PC-3 (cell line): ENCODE measurements around the gene ANKRD40CL. TPM values are rescaled to one million over a fixed set of nuclear protein-coding genes. Genes with fewer than 3 reads are reported as not detected.

Source experiments
- ATAC-seq: fragments of 200-7000 bp; cut with Tn5 transposase; 2 replicates; pipeline ENCODE4 v1.9.1; 2020; ENCODE audit warnings: mild to moderate bottlenecking, moderate library complexity
- BruUV-seq: library from RNA; stranded (reverse); fragments of 400-500 nt; replicated peaks from 2 replicates; lab custom pipeline; 2021; lab: Mats Ljungman, UMichigan
- CTCF ChIA-PET: fragments of 300-600 bp; sonication (Branson Sonifier 250); formaldehyde crosslinking; loops from one replicate; lab custom pipeline; 2022; ENCODE audit warnings: antibody characterized with exemption; lab: Charles Lee
- POLR2A ChIA-PET: fragments of 300-600 bp; sonication (Branson Sonifier 250); formaldehyde crosslinking; loops from one replicate; lab custom pipeline; 2022; ENCODE audit warnings: antibody characterized with exemption; ENCODE audit not compliant: unreplicated experiment; lab: Charles Lee
- DNase-seq: peaks from one replicate; pipeline ENCODE4 v3.0.0-alpha.2; 2015
- H2AFZ ChIP-seq: fragments of 300-600 bp; sonication (generic); 2 replicates; pipeline ENCODE4 v1.6.0; 2016; ENCODE audit warnings: antibody characterized with exemption, low read length
- H3F3A ChIP-seq: fragments of 300-600 bp; sonication (generic); one replicate; pipeline ENCODE4 v1.6.0; 2017; ENCODE audit warnings: antibody characterized with exemption, low read length, control low read depth, mild to moderate bottlenecking; ENCODE audit not compliant: unreplicated experiment
- H3K27ac ChIP-seq: fragments of 300-600 bp; sonication (generic); 2 replicates; pipeline ENCODE4 v1.5.1; 2016; ENCODE audit warnings: mild to moderate bottlenecking, low read length
- H3K27me3 ChIP-seq: fragments of 300-600 bp; sonication (generic); 2 replicates; pipeline ENCODE4 v1.6.1; 2016; ENCODE audit warnings: low read length, mixed read lengths
- H3K36me3 ChIP-seq: fragments of 300-600 bp; sonication (generic); 2 replicates; pipeline ENCODE4 v1.6.1; 2016; ENCODE audit warnings: low read depth, mixed run types, low read length, mixed read lengths
- H3K4me1 ChIP-seq: fragments of 300-600 bp; sonication (generic); 2 replicates; pipeline ENCODE4 v1.5.1; 2016; ENCODE audit warnings: low read length; ENCODE audit not compliant: insufficient read depth
- H3K4me2 ChIP-seq: fragments of 300-600 bp; sonication (generic); 2 replicates; pipeline ENCODE4 v1.6.0; 2016; ENCODE audit warnings: low read length
- H3K4me3 ChIP-seq: fragments of 300-600 bp; sonication (generic); 2 replicates; pipeline ENCODE4 v1.5.1; 2016; ENCODE audit warnings: mild to moderate bottlenecking, low read length, mixed read lengths
- H3K79me2 ChIP-seq: fragments of 300-600 bp; sonication (generic); 2 replicates; pipeline ENCODE4 v1.6.1; 2017; ENCODE audit warnings: low read length, mixed read lengths
- H3K9ac ChIP-seq: fragments of 300-600 bp; sonication (generic); 2 replicates; pipeline ENCODE4 v1.6.0; 2016; ENCODE audit warnings: mild to moderate bottlenecking, low read length
- H3K9me2 ChIP-seq: fragments of 300-600 bp; sonication (generic); replicated peaks from 2 replicates; pipeline ENCODE4 v1.6.1; 2016; ENCODE audit warnings: mixed run types, low read length, mixed read lengths
- H3K9me3 ChIP-seq: fragments of 300-600 bp; sonication (generic); 2 replicates; pipeline ENCODE4 v1.6.1; 2016; ENCODE audit warnings: low read length, mixed read lengths
- H4K20me1 ChIP-seq: fragments of 300-600 bp; sonication (generic); 2 replicates; pipeline ENCODE4 v1.6.1; 2016; ENCODE audit warnings: low read length, mixed read lengths
- EZH2 ChIP-seq: fragments of 300-600 bp; sonication (generic); IDR thresholded peaks from one replicate; pipeline ENCODE4 v1.6.1; 2017; ENCODE audit warnings: antibody characterized with exemption, mild to moderate bottlenecking, low read length; ENCODE audit not compliant: unreplicated experiment
- EZH2phosphoT487 ChIP-seq: fragments of 300-600 bp; sonication (generic); IDR thresholded peaks from 2 replicates; pipeline ENCODE4 v1.6.1; 2018; ENCODE audit warnings: mild to moderate bottlenecking, antibody characterized with exemption, low read length, borderline replicate concordance
- intact Hi-C: fragments of 100-400 bp; cut with micrococcal nuclease; formaldehyde crosslinking; loops from 2 replicates; pipeline ENCODE4 v1.9.0; 2023
- microRNA-seq: library from miRNA; unstranded; fragments of <30 nt; microRNA quantifications from one replicate; pipeline ENCODE4 v1.1.0, GENCODE V29; 2020; ENCODE audit not compliant: unreplicated experiment
- total RNA-seq: library from RNA; depleted of rRNA; stranded (reverse); fragments of >200 nt; gene quantifications from 2 replicates; pipeline ENCODE4 v1.2.3, GENCODE V29; 2014; rRNA removed
- TF ChIP-seq, protein P1 (sequence below): fragments of 300-600 bp; sonication (generic); conservative IDR thresholded peaks from 2 replicates; pipeline ENCODE4 v1.5.1; 2017; ENCODE audit warnings: antibody characterized with exemption, low read depth, mild to moderate bottlenecking, low read length

The ANKRD40CL gene
- total RNA-seq, 1 experiment from 2014 or later = not detected

DNA sequence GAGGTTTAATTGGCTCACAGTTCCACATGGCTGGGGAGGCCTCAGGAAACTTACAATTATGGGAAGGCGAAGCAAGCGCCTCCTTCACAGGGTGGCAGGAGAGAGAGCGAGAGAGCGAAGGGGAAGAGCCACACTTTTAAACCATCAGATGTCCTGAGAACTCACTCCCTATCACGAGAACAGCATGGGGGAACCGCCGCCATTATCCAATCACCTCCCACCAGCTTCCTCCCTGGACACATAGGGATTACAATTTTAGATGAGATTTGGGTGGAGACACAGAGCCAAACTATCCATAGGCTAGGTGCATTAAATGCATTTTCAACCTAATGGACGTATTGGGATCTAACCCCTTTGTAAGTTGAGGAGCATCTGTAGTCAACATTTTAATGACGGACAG, 54.7 kb downstream of the ANKRD40CL start:
- ATAC-seq (no peak), DNase-seq (no peak)
- BruUV-seq = no TSS peak
- H3K27me3 ChIP-seq = no peaks in the 10 kb centered on the region
- POLR2A ChIA-PET = no interaction called here
- CTCF ChIA-PET = no interaction called here
- no peaks in the 10 kb centered on the region for H3F3A ChIP-seq
- H2AFZ ChIP-seq = no peak overlapping the region
- no peak overlapping the region for H3K9ac ChIP-seq
- H3K4me2 ChIP-seq = no peak overlapping the region
- H3K36me3 ChIP-seq = no peaks in the 10 kb centered on the region
- peaks cover 17% of the 10 kb centered on the region for H3K79me2 ChIP-seq
- no peak overlapping the region for H3K4me3 ChIP-seq
- no peaks in the 10 kb centered on the region for H3K9me3 ChIP-seq
- no peaks in the 10 kb centered on the region for H4K20me1 ChIP-seq
- TF ChIP-seq, protein P1, sequence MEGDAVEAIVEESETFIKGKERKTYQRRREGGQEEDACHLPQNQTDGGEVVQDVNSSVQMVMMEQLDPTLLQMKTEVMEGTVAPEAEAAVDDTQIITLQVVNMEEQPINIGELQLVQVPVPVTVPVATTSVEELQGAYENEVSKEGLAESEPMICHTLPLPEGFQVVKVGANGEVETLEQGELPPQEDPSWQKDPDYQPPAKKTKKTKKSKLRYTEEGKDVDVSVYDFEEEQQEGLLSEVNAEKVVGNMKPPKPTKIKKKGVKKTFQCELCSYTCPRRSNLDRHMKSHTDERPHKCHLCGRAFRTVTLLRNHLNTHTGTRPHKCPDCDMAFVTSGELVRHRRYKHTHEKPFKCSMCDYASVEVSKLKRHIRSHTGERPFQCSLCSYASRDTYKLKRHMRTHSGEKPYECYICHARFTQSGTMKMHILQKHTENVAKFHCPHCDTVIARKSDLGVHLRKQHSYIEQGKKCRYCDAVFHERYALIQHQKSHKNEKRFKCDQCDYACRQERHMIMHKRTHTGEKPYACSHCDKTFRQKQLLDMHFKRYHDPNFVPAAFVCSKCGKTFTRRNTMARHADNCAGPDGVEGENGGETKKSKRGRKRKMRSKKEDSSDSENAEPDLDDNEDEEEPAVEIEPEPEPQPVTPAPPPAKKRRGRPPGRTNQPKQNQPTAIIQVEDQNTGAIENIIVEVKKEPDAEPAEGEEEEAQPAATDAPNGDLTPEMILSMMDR = no peak
- TF ChIP-seq EZH2phosphoT487 = no peak
- TF ChIP-seq EZH2 = no peak
- peaks cover 14% of the 10 kb centered on the region for H3K4me1 ChIP-seq
- intact Hi-C loops = no loop called here
- H3K9me2 ChIP-seq = no peaks in the 10 kb centered on the region
- H3K27ac ChIP-seq = no peak overlapping the region

Small RNA genes within 50 kb of the gene (microRNA-seq; reads per million reads assigned to microRNA genes)
- gene MIR8059 = not detected

Other genes with a start within 250 kb of the ANKRD40CL start
- gene EPN3, start 234.8 kb downstream of the ANKRD40CL start, total RNA-seq = 20.5 and 30.1 TPM in 2 replicates
- 104 and 115 TPM in 2 replicates for gene SPATA20, start 220.3 kb downstream of the ANKRD40CL start, total RNA-seq
- 0.04 and 0.12 TPM in 2 replicates for gene CACNA1G, start 206.8 kb downstream of the ANKRD40CL start, total RNA-seq
- gene ABCC3, start 132.6 kb downstream of the ANKRD40CL start, total RNA-seq = 50.2 and 64.4 TPM in 2 replicates
- 44.2 and 44.3 TPM in 2 replicates for gene ANKRD40, start 59.6 kb downstream of the ANKRD40CL start, total RNA-seq
- gene LUC7L3, start 47.9 kb downstream of the ANKRD40CL start, total RNA-seq = 43.0 and 54.3 TPM in 2 replicates
- not detected in 2 replicates for gene WFIKKN2, start 68.1 kb upstream of the ANKRD40CL start, total RNA-seq
- 28.7 and 39.3 TPM in 2 replicates for gene TOB1, start 98.8 kb upstream of the ANKRD40CL start, total RNA-seq